GM12864 (cell line): Measurements from ENCODE around the gene BRAF.
"Not testable (repeated sequence)": the region's sequence is repeated elsewhere in the genome, so short reads cannot be mapped to it uniquely, and the experiment has no call there.

ENCODE experiments used
- DNase-seq: peaks from one replicate; pipeline ENCODE4 v3.0.0-alpha.2; 2011; ENCODE audit warnings: low read depth
- H3K4me3 ChIP-seq: 2 replicates; pipeline ENCODE4 v1.5.1; 2011; ENCODE audit warnings: mild to moderate bottlenecking, low read depth, low read length, control low read depth
- TF ChIP-seq, protein P1 (sequence below): IDR thresholded peaks from 2 replicates; pipeline ENCODE4 v1.5.1; 2011; ENCODE audit warnings: low read depth, mild to moderate bottlenecking, moderate library complexity, low read length, control low read depth, inconsistent platforms; ENCODE audit errors: missing control alignments

BRAF gene

GRCh38 chr7:140745266-140746058 is 179.3 kb downstream of the BRAF start:
- TF ChIP-seq, protein P1, sequence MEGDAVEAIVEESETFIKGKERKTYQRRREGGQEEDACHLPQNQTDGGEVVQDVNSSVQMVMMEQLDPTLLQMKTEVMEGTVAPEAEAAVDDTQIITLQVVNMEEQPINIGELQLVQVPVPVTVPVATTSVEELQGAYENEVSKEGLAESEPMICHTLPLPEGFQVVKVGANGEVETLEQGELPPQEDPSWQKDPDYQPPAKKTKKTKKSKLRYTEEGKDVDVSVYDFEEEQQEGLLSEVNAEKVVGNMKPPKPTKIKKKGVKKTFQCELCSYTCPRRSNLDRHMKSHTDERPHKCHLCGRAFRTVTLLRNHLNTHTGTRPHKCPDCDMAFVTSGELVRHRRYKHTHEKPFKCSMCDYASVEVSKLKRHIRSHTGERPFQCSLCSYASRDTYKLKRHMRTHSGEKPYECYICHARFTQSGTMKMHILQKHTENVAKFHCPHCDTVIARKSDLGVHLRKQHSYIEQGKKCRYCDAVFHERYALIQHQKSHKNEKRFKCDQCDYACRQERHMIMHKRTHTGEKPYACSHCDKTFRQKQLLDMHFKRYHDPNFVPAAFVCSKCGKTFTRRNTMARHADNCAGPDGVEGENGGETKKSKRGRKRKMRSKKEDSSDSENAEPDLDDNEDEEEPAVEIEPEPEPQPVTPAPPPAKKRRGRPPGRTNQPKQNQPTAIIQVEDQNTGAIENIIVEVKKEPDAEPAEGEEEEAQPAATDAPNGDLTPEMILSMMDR = no peak

DNA sequence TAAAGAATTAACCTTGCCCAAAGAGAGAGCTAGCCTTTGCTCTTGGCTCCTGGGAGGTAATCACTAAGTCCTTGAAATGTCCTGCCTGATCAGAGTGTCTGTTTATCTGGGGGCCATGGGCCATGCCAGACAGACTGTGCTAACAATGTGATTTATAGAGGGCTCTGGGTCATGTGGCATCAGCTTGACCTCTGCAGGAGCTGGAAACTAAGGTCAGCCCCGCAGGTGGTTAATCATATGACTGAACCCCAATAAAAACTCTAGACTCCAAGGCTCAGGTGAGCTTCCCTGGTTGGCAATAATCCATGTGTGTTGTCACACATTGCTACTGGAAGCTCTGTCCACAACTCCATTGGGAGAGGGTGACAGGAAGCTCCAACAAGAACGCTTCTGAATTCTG is 180.7 kb downstream of the BRAF start:
- no peak overlapping the region for H3K4me3 ChIP-seq
- no peak for DNase-seq
- TF ChIP-seq, protein P1 = no peak

More at GRCh38 chr7:140745266-140746058, 179.3 kb downstream of the BRAF start:
- H3K4me3 ChIP-seq = no peak overlapping the region
- DNase-seq = no peak

- DNase-seq, H3K4me3 ChIP-seq: not testable (repeated sequence)
Measured at GRCh38 chr7:140743255-140743654, 181.5 kb downstream of the BRAF start.

GRCh38 chr7:140738280-140738679 is 186.4 kb downstream of the BRAF start:
- no peak overlapping the region for H3K4me3 ChIP-seq
- TF ChIP-seq, protein P1 = no peak
- no peak for DNase-seq

DNA sequence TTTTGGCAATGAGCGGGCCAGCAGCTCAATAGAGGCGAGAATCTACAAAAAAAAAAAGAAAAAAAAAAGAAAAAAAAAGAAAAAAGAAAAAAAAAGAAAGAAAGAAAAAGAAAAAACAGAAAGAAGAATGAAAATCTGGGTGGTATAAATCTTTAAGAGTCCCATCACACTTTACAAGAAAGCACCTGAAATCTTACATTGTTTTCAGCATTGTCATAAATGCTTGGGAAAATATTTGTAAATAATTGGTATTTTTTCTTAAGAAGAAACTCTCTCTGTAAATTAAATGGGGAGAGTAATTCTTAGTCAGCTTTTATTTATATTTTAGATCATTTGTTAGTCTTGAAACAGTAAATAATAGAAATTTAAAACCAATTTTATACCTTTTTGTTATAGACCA is 190.0 kb downstream of the BRAF start:
- H3K4me3 ChIP-seq = no peak overlapping the region
- no peak for DNase-seq

GRCh38 chr7:140734096-140734495 is 190.6 kb downstream of the BRAF start:
- no peak for DNase-seq
- TF ChIP-seq, protein P1 = no peak
- no peak overlapping the region for H3K4me3 ChIP-seq

More for the DNA sequence above, 190.0 kb downstream of the BRAF start:
- TF ChIP-seq, protein P1 = no peak

DNA sequence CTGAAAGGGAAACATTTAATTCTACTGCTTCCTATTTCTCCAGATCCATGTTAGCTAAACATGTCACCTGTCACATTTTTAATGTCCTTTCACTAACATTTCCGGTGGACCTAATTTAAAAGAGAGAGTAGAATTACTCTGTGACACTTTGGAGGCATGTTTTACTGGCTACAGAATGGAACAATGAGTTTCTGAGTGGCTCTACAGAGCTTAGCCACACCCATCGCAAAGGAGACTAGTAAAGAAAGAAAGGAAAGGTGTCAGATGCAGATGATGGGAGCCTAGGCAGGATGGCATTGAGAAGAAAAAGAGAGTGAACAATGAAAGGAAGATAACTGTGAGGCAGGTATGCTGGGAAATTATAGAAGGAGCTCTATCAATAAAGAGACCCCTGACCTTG is 192.3 kb downstream of the BRAF start:
- no peak overlapping the region for H3K4me3 ChIP-seq
- TF ChIP-seq, protein P1 = no peak
- DNase-seq = no peak
